B cell (primary cell): ENCODE results near the gene ANKLE1. TPM values are rescaled to one million over a fixed set of nuclear protein-coding genes. Genes with fewer than 3 reads are reported as not detected.
"Not testable (repeated sequence)": the region's sequence is repeated elsewhere in the genome, so short reads cannot be mapped to it uniquely, and the experiment has no call there.

Source experiments
- ATAC-seq: fragments of 200-7000 bp; cut with Tn5 transposase; one replicate; pipeline ENCODE4 v1.10.0; 2021; ENCODE audit warnings: low read depth, mild to moderate bottlenecking, moderate number of reproducible peaks, moderate library complexity
- CTCF ChIA-PET: fragments of 350-600 bp; sonication (Branson Sonifier 250); formaldehyde crosslinking; loops from one replicate; lab custom pipeline; 2021; ENCODE audit warnings: antibody characterized with exemption, inconsistent platforms; lab: Charles Lee
- POLR2A ChIA-PET: fragments of 350-600 bp; sonication (Branson Sonifier 250); formaldehyde crosslinking; loops from one replicate; lab custom pipeline; 2021; ENCODE audit warnings: antibody characterized with exemption; lab: Charles Lee
- DNase-seq: peaks from one replicate; pipeline ENCODE4 v3.0.0; 2013
- H2AFZ ChIP-seq: 2 replicates; pipeline ENCODE4 v1.6.1; 2012; ENCODE audit warnings: mild to moderate bottlenecking, low read depth, low read length; ENCODE audit not compliant: insufficient read depth, poor library complexity, severe bottlenecking
- H3K27ac ChIP-seq, 2 donors: 1 replicate in 1 of 2; 2 replicates in 1 of 2; pipeline ENCODE4 v1.5.1; 2012 to 2013; ENCODE audit warnings: low read length in 2 of 2, mild to moderate bottlenecking in 2 of 2, moderate library complexity in 1 of 2
- H3K27me3 ChIP-seq, 4 experiments: fragments of 200-600 bp in 1 of 4; sonication (generic) in 1 of 4; replicated peaks in 1 of 4; 1 replicate in 2 of 4; 2 replicates in 2 of 4; pipeline versions ENCODE4 v1.6.1 to v1.7.0; 2013 to 2016; ENCODE audit warnings: low read length in 3 of 4, mild to moderate bottlenecking in 2 of 4, mixed read lengths in 1 of 4, moderate library complexity in 1 of 4; ENCODE audit not compliant: insufficient read depth in 4 of 4, control insufficient read depth in 3 of 4; ENCODE audit errors: control extremely low read depth in 1 of 4
- H3K36me3 ChIP-seq, 2 experiments: replicated peaks in 1 of 2; 1 replicate in 1 of 2; 2 replicates in 1 of 2; pipeline versions ENCODE4 v1.6.1 to v1.7.1; 2013; ENCODE audit warnings: low read length in 1 of 2; ENCODE audit not compliant: insufficient read depth in 2 of 2, control insufficient read depth in 1 of 2; ENCODE audit errors: control extremely low read depth in 1 of 2, extremely low read depth in 1 of 2
- H3K4me1 ChIP-seq, 2 donors: fragments of 200-600 bp in 1 of 2; sonication (generic) in 1 of 2; 1 replicate in 1 of 2; 2 replicates in 1 of 2; pipeline versions ENCODE4 v1.5.1 to v1.6.1; 2013 to 2017; ENCODE audit warnings: low read length in 2 of 2; ENCODE audit not compliant: control insufficient read depth in 2 of 2, insufficient read depth in 2 of 2
- H3K4me2 ChIP-seq: replicated peaks from 2 replicates; pipeline ENCODE3; 2012; ENCODE audit warnings: mild to moderate bottlenecking, low read depth, low read length; ENCODE audit not compliant: poor library complexity, severe bottlenecking
- H3K4me3 ChIP-seq, 5 experiments: fragments of 200-600 bp in 1 of 5; sonication (generic) in 1 of 5; 1 replicate in 3 of 5; 2 replicates in 2 of 5; pipeline versions ENCODE4 v1.5.1 to v1.7.0; 2011 to 2016; ENCODE audit warnings: low read length in 4 of 5, mild to moderate bottlenecking in 4 of 5, low read depth in 2 of 5, control low read depth in 1 of 5, moderate library complexity in 1 of 5; ENCODE audit not compliant: insufficient read depth in 1 of 5; ENCODE audit errors: control extremely low read depth in 1 of 5, extremely low read depth in 1 of 5
- H3K79me2 ChIP-seq: fragments of 200-600 bp; sonication (generic); one replicate; pipeline ENCODE4 v1.6.0; 2016; ENCODE audit warnings: low read length; ENCODE audit not compliant: control insufficient read depth, insufficient read depth
- H3K9ac ChIP-seq: fragments of 200-600 bp; sonication (generic); 2 replicates; pipeline ENCODE4 v1.6.1; 2017; ENCODE audit warnings: mild to moderate bottlenecking, low read length, moderate library complexity
- H3K9me3 ChIP-seq, 3 donors: one replicate each; pipeline versions ENCODE4 v1.6.1 to v1.7.1; 2013; ENCODE audit warnings: low read length in 2 of 3; ENCODE audit not compliant: control insufficient read depth in 2 of 3, insufficient read depth in 1 of 3; ENCODE audit errors: control extremely low read depth in 1 of 3
- H4K20me1 ChIP-seq: 2 replicates; pipeline ENCODE4 v1.6.0; 2012; ENCODE audit warnings: mild to moderate bottlenecking, low read length; ENCODE audit not compliant: insufficient read depth, control insufficient read depth, poor library complexity, severe bottlenecking
- H3K27ac Mint-ChIP-seq: one replicate; pipeline ENCODE4 v1.8.0; 2021; ENCODE audit warnings: mixed read lengths
- H3K27me3 Mint-ChIP-seq: one replicate; pipeline ENCODE4 v1.8.0; 2021; ENCODE audit warnings: mixed read lengths
- H3K4me1 Mint-ChIP-seq: one replicate; pipeline ENCODE4 v1.8.0; 2021; ENCODE audit warnings: mixed read lengths
- H3K4me3 Mint-ChIP-seq: one replicate; pipeline ENCODE4 v1.8.0; 2021; ENCODE audit warnings: mixed read lengths
- H3K9me3 Mint-ChIP-seq: one replicate; pipeline ENCODE4 v1.8.0; 2022; ENCODE audit warnings: mixed read lengths; ENCODE audit not compliant: insufficient read depth
- CTCF ChIP-seq: fragments of 200-600 bp; IDR thresholded peaks from one replicate; pipeline ENCODE4 v1.8.0; 2022; ENCODE audit warnings: antibody characterized with exemption, mild to moderate bottlenecking
- EZH2 ChIP-seq: IDR thresholded peaks from 2 replicates; pipeline ENCODE4 v1.6.1; 2012; ENCODE audit warnings: borderline replicate concordance, low read depth, mild to moderate bottlenecking, moderate library complexity, low read length; ENCODE audit not compliant: insufficient read depth, poor library complexity, severe bottlenecking
- WGBS: methylation state at CpG from one replicate; pipeline ENCODE4 v1.1.5; 2013; ENCODE audit warnings: missing lambda C conversion rate; ENCODE audit not compliant: insufficient coverage; 5-methylcytosine and 5-hydroxymethylcytosine counted together
- intact Hi-C: fragments of 100-400 bp; cut with micrococcal nuclease; formaldehyde crosslinking; loops from one replicate; pipeline ENCODE4 v1.10.0; 2022
- polyA plus RNA-seq: library from polyadenylated mRNA; depleted of rRNA; stranded (reverse); fragments of >200 nt; gene quantifications from 2 replicates; pipeline ENCODE4 v1.2.3, GENCODE V29; 2012
- total RNA-seq, 2 donors: library from RNA; stranded (reverse); fragments of 120-200 nt in 1 of 2; gene quantifications; 1 replicate in 1 of 2; 2 replicates in 1 of 2; pipeline versions ENCODE4 v1.2.3 to v1.2.4, GENCODE V29; 2013 to 2022

ANKLE1 gene
- total and polyA plus RNA-seq, 2 donors (not counting 1 experiment from before 2014, with no cell fraction given) = 6.2 to 7.6 TPM

GRCh38 chr19:17268754-17269153, 12.9 kb upstream of the ANKLE1 start:
- no peaks in the 10 kb centered on the region for H3K27me3 Mint-ChIP-seq
- H3K27ac ChIP-seq = no peak overlapping the region
- H3K4me1 ChIP-seq = peaks cover 6 to 24% of the 10 kb centered on the region in 2 donors
- no peak overlapping the region for H3K4me3 ChIP-seq
- no peaks in the 10 kb centered on the region for H3K27me3 ChIP-seq
- H4K20me1 ChIP-seq = no peaks in the 10 kb centered on the region
- peak overlapping the region; percentile 85 for H3K4me2 ChIP-seq
- peaks cover 0 to 27% of the 10 kb centered on the region in 2 experiments for H3K36me3 ChIP-seq
- no peak overlapping the region for H3K27ac Mint-ChIP-seq
- ChIA-PET CTCF (interaction anchor here (0.6 to 4.9 kb wide), 3 partner anchors 10 to 492 kb away, joined by 3 to 52 read pairs (median 9); partner anchors contain the start of gene ANKLE1), POLR2A (no interaction called here)
- H3K4me1 Mint-ChIP-seq = peaks cover 18% of the 10 kb centered on the region
- H3K9ac ChIP-seq = no peak overlapping the region
- TF ChIP-seq EZH2 (no peak), CTCF (no peak)
- ATAC-seq (no peak), DNase-seq (no peak)
- peaks cover 25% of the 10 kb centered on the region for H3K79me2 ChIP-seq
- H3K9me3 ChIP-seq = no peaks in the 10 kb centered on the region
- no peaks in the 10 kb centered on the region for H3K9me3 Mint-ChIP-seq
- H2AFZ ChIP-seq = no peak overlapping the region
- peak overlapping the region; percentile 59 for H3K4me3 Mint-ChIP-seq
- 97% methylated on average over 13 of the region's 13 CpGs for WGBS
- intact Hi-C loops = no loop called here

- WGBS = no CpG with 5 or more reads among the region's 3 CpGs
- H2AFZ ChIP-seq, H3K27ac Mint-ChIP-seq, H4K20me1 ChIP-seq, H3K4me1 ChIP-seq, H3K4me3 Mint-ChIP-seq, H3K4me2 ChIP-seq, ATAC-seq, POLR2A ChIA-PET, H3K9me3 Mint-ChIP-seq, DNase-seq, H3K4me1 Mint-ChIP-seq, H3K4me3 ChIP-seq, H3K9ac ChIP-seq, H3K9me3 ChIP-seq, intact Hi-C loops, H3K27me3 Mint-ChIP-seq, H3K27me3 ChIP-seq, H3K27ac ChIP-seq, CTCF ChIA-PET: not testable (repeated sequence)
- H3K36me3 ChIP-seq = peaks cover 0 to 64% of the 10 kb centered on the region in 2 experiments
- peaks cover 30% of the 10 kb centered on the region for H3K79me2 ChIP-seq
Measured at GRCh38 chr19:17274892-17275291, 6.8 kb upstream of the ANKLE1 start.
